8988T (cell line): ENCODE results near the gene AADACL3.

Experiments used
- DNase-seq: peaks from one replicate; pipeline ENCODE4 v3.0.0; 2011

Gene AADACL3

DNA sequence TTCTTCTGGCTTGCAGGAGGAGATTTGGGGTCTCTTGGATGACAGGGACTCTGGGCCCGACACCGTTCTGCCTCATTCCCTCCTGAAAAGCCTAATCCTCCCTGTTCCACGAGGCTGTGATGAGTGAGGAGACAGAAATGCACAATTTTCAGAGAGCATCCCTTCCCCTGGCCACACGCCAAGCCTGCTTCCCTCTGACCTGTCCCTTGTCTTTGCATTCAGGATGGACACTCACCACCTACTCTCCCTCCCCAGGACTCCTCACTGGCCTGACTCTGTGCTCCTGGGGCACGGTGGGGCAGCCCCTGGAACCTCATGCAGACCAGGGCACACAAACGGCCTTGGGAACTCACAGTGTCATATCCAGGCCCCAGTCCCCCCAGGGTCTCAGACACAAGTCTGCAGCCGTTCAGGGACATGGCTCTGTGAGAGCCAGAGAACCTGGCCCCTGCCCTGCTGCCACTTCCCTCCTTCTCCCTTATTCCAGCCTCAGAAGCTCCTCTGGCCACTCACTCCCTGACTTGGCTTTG is 54.1 kb downstream of the AADACL3 start:
- no peak for DNase-seq

DNA sequence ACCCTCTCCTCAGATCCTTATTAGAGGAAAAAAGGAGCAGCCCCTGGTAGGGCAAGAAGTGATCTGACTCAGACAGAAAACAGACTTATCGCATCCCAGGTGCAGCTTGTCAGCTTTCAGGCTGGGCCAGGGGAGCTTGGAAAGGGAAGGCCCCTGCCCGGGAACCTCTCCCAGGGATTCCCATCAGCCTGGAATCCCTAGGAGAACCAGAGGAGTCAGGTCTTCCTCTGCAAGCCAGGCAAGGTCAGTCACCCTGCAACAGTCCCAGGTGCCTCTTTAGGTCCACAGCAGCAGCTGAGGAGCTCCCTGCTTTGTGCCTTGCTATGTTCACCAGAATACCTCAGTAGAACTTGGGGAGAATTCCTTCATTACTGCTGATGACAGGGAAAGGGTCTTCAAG is 54.7 kb downstream of the AADACL3 start:
- no peak for DNase-seq

GRCh38 chr1:12771186-12771585 is 55.3 kb downstream of the AADACL3 start:
- DNase-seq = no peak

GRCh38 chr1:12772520-12772919 is 56.6 kb downstream of the AADACL3 start:
- no peak for DNase-seq

DNA sequence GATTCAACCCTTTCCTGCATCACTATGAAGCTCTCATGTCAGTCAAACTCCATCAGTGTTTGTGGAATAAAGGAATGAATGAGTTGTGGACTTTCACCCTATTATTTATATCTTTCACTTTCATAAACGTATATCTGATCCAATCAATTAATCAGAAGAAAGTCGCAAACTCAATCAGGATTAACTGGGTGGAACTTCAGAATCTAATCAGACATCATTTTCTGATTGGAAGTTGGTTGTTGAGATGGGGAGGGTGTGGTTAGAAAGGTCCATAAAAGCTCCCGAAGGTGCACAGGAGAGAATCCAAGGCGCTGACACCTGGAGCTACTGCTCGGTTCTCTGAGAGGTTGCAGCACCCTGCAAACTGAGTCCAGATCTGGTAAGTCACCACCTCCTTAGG is 57.5 kb downstream of the AADACL3 start, which contains the start of gene PRAMEF12:
Gene PRAMEF12, plus strand, starts transcription at position 301 of the 400 bp plus-strand sequence. CDS start 1,130 bp downstream, outside the sequence.
- no peak for DNase-seq

GRCh38 chr1:12774801-12775345 is 59.0 kb downstream of the AADACL3 start:
- no peak for DNase-seq

DNA sequence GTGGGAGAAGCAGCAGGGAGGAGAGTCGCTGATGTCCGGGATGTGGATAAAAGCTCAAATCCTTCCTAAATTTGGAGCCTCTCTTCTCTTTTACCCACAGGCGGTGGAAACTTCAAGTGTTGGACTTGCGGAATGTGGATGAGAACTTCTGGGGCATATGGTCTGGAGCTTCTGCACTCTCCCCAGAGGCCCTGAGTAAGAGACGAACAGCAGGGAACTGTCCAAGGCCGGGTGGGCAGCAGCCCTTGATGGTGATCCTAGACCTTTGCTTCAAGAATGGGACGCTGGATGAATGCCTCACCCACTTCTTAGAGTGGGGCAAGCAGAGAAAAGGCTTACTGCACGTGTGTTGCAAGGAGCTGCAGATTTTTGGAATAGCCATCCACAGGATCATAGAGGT is 59.5 kb downstream of the AADACL3 start:
- no peak for DNase-seq

- DNase-seq = no peak
These were observed 61.1 kb downstream of the AADACL3 start for GRCh38 chr1:12776801-12777557.
